H1 (cell line): Measurements from ENCODE around the gene ADCY6. TPM values are rescaled to one million over a fixed set of nuclear protein-coding genes. Genes with fewer than 3 reads are reported as not detected.

ENCODE experiments used
- CTCF ChIA-PET: fragments of 300-600 bp; sonication (Branson Sonifier 250); formaldehyde crosslinking; loops from one replicate; lab custom pipeline; 2021; ENCODE audit not compliant: partially characterized antibody; lab: Charles Lee
- POLR2A ChIA-PET: fragments of 300-600 bp; sonication (Branson Sonifier 250); formaldehyde crosslinking; loops from one replicate; lab custom pipeline; 2021; ENCODE audit warnings: inconsistent platforms; ENCODE audit not compliant: partially characterized antibody; lab: Charles Lee
- DNase-seq, 2 experiments: peaks; one replicate each; pipeline versions ENCODE4 v3.0.0 to v3.0.0-alpha.2; 2010 to 2022; ENCODE audit warnings: low spot score in 2 of 2, low read depth in 1 of 2, mixed read lengths in 1 of 2
- FAIRE-seq: peaks from 2 replicates; lab custom pipeline; 2011; peaks lifted over from hg19 to GRCh38; lab: Jason Lieb, UNC
- H2AFZ ChIP-seq: 2 replicates; pipeline ENCODE4 v1.8.1; 2012; ENCODE audit warnings: low read length, inconsistent platforms
- H2AK5ac ChIP-seq: 2 replicates; pipeline ENCODE4 v1.6.1; 2013; ENCODE audit warnings: low read depth, low read length
- H2BK120ac ChIP-seq: replicated peaks from 2 replicates; pipeline ENCODE3; 2013; ENCODE audit warnings: low read depth, low read length, inconsistent platforms
- H2BK12ac ChIP-seq: 2 replicates; pipeline ENCODE4 v1.6.1; 2013; ENCODE audit warnings: low read depth, low read length
- H2BK15ac ChIP-seq: 2 replicates; pipeline ENCODE4 v1.6.1; 2013; ENCODE audit warnings: low read length
- H2BK20ac ChIP-seq: 2 replicates; pipeline ENCODE4 v1.6.1; 2013; ENCODE audit warnings: low read length
- H2BK5ac ChIP-seq: 2 replicates; pipeline ENCODE4 v1.6.1; 2013; ENCODE audit warnings: low read depth, low read length
- H3K14ac ChIP-seq: 2 replicates; pipeline ENCODE4 v1.6.1; 2013; ENCODE audit warnings: inconsistent platforms; ENCODE audit not compliant: insufficient read length
- H3K18ac ChIP-seq: 2 replicates; pipeline ENCODE4 v1.6.1; 2013; ENCODE audit warnings: low read length; ENCODE audit errors: extremely low read depth
- H3K23ac ChIP-seq: 2 replicates; pipeline ENCODE4 v1.6.1; 2013; ENCODE audit warnings: inconsistent platforms; ENCODE audit not compliant: insufficient read length
- H3K23me2 ChIP-seq: 2 replicates; pipeline ENCODE4 v1.6.1; 2013; ENCODE audit warnings: low read depth, low read length
- H3K27ac ChIP-seq: 2 replicates; pipeline ENCODE4 v1.6.1; 2011; ENCODE audit warnings: low read depth, low read length, inconsistent platforms
- H3K27me3 ChIP-seq, 4 experiments: replicated peaks in 1 of 4; 1 replicate in 1 of 4; 2 replicates in 3 of 4; pipeline versions ENCODE4 v1.6.1 to v1.8.1; 2011 to 2013; ENCODE audit warnings: low read length in 3 of 4, mild to moderate bottlenecking in 3 of 4, inconsistent platforms in 2 of 4, mixed read lengths in 2 of 4, moderate library complexity in 1 of 4; ENCODE audit not compliant: control insufficient read depth in 3 of 4, insufficient read depth in 3 of 4; ENCODE audit errors: extremely low read depth in 1 of 4
- H3K36me3 ChIP-seq, 4 experiments: 2 replicates each; pipeline versions ENCODE4 v1.6.1 to v1.8.1; 2011 to 2013; ENCODE audit warnings: mild to moderate bottlenecking in 4 of 4, low read length in 3 of 4, moderate library complexity in 2 of 4, control low read depth in 1 of 4, inconsistent platforms in 1 of 4; ENCODE audit not compliant: insufficient read depth in 4 of 4, control insufficient read depth in 2 of 4
- H3K4ac ChIP-seq: replicated peaks from 2 replicates; pipeline ENCODE3; 2013; ENCODE audit warnings: low read length, low read depth, mixed read lengths, inconsistent platforms; ENCODE audit not compliant: insufficient read length
- H3K4me1 ChIP-seq, 4 experiments: replicated peaks in 1 of 4; 1 replicate in 1 of 4; 2 replicates in 3 of 4; pipeline versions ENCODE4 v1.6.1 to v1.8.1; 2011 to 2013; ENCODE audit warnings: low read length in 3 of 4, inconsistent platforms in 2 of 4, mixed read lengths in 1 of 4; ENCODE audit not compliant: insufficient read depth in 4 of 4, control insufficient read depth in 3 of 4
- H3K4me2 ChIP-seq, 2 experiments: 2 replicates each; pipeline versions ENCODE4 v1.6.1 to v1.8.1; 2011 to 2013; ENCODE audit warnings: low read depth in 2 of 2, low read length in 2 of 2, control low read depth in 1 of 2, inconsistent platforms in 1 of 2, mild to moderate bottlenecking in 1 of 2; ENCODE audit not compliant: insufficient read depth in 1 of 2
- H3K4me3 ChIP-seq, 4 experiments: fragments of 200-600, 300-600 bp in 1 of 4; sonication (generic), shearing (Covaris generic), sonication (Bioruptor Twin) in 1 of 4; 2 replicates each; pipeline versions ENCODE4 v1.5.1 to v1.8.1; 2011 to 2016; ENCODE audit warnings: low read length in 4 of 4, low read depth in 3 of 4, control low read depth in 2 of 4, inconsistent platforms in 2 of 4, mild to moderate bottlenecking in 2 of 4, mixed read lengths in 1 of 4, moderate library complexity in 1 of 4; ENCODE audit not compliant: insufficient read depth in 2 of 4; ENCODE audit errors: extremely low read depth in 1 of 4
- H3K56ac ChIP-seq: replicated peaks from 2 replicates; pipeline ENCODE3; 2013; ENCODE audit warnings: low read depth, mild to moderate bottlenecking, mixed read lengths, low read length, inconsistent platforms; ENCODE audit not compliant: insufficient read length
- H3K79me1 ChIP-seq: 2 replicates; pipeline ENCODE4 v1.6.1; 2013; ENCODE audit warnings: low read depth, low read length, control low read depth
- H3K79me2 ChIP-seq, 2 experiments: 2 replicates each; pipeline versions ENCODE4 v1.6.1 to v1.8.1; 2012 to 2013; ENCODE audit warnings: low read length in 2 of 2, mild to moderate bottlenecking in 2 of 2, inconsistent platforms in 1 of 2; ENCODE audit not compliant: insufficient read depth in 2 of 2, control insufficient read depth in 1 of 2
- H3K9ac ChIP-seq, 4 experiments: replicated peaks in 1 of 4; 1 replicate in 1 of 4; 2 replicates in 3 of 4; pipeline versions ENCODE4 v1.6.1 to v1.8.1; 2011 to 2013; ENCODE audit warnings: low read depth in 3 of 4, low read length in 3 of 4, control low read depth in 2 of 4, mild to moderate bottlenecking in 2 of 4, moderate library complexity in 2 of 4, inconsistent platforms in 1 of 4; ENCODE audit errors: extremely low read depth in 1 of 4
- H3K9me3 ChIP-seq, 2 experiments: 2 replicates each; pipeline versions ENCODE4 v1.6.1 to v1.8.1; 2012 to 2013; ENCODE audit warnings: mild to moderate bottlenecking in 2 of 2, moderate library complexity in 2 of 2, control low read depth in 1 of 2, inconsistent platforms in 1 of 2, low read depth in 1 of 2, low read length in 1 of 2, mixed read lengths in 1 of 2; ENCODE audit not compliant: insufficient read depth in 2 of 2
- H4K20me1 ChIP-seq, 2 experiments: replicated peaks in 1 of 2; 2 replicates each; pipeline versions ENCODE3 to v1.8.1; 2011 to 2013; ENCODE audit warnings: inconsistent platforms in 2 of 2, low read length in 2 of 2, mild to moderate bottlenecking in 1 of 2; ENCODE audit not compliant: insufficient read depth in 2 of 2, control insufficient read depth in 1 of 2
- H4K5ac ChIP-seq: 2 replicates; pipeline ENCODE4 v1.6.1; 2013; ENCODE audit warnings: low read length, low read depth, mixed read lengths, inconsistent platforms; ENCODE audit not compliant: insufficient read length
- H4K8ac ChIP-seq: 2 replicates; pipeline ENCODE4 v1.8.0; 2013; ENCODE audit warnings: mild to moderate bottlenecking, moderate library complexity, low read length, inconsistent platforms; ENCODE audit not compliant: insufficient read depth; ENCODE audit errors: extremely low read depth
- H4K91ac ChIP-seq: replicated peaks from 2 replicates; pipeline ENCODE3; 2013; ENCODE audit warnings: low read length, mixed read lengths, inconsistent platforms; ENCODE audit not compliant: insufficient read length
- CBX5 ChIP-seq: fragments of 300-800, 300-1000 bp; sonication (generic); IDR thresholded peaks from 2 replicates; pipeline ENCODE4 v1.7.1; 2016; ENCODE audit warnings: antibody characterized with exemption, low read length, low read depth
- WGBS, 2 experiments: shearing (Covaris generic) in 1 of 2; methylation state at CpG; one replicate each; pipeline versions ENCODE4 v1.1.6 to v1.1.7; 2013 to 2015; ENCODE audit warnings: low lambda C conversion rate in 2 of 2, mixed read lengths in 2 of 2, inconsistent platforms in 1 of 2, low coverage in 1 of 2, missing lambda C conversion rate in 1 of 2; ENCODE audit not compliant: insufficient replicate concordance in 2 of 2, insufficient coverage in 1 of 2, insufficient read length in 1 of 2; ENCODE audit errors: extremely low coverage in 1 of 2, missing lambda C conversion rate in 1 of 2; 5-methylcytosine and 5-hydroxymethylcytosine counted together
- polyA plus RNA-seq, 7 experiments: library from polyadenylated mRNA; depleted of rRNA in 3 of 7; stranded (reverse) in 5 of 7; unstranded in 2 of 7; fragments of >200 nt in 5 of 7; fragments of 200-250 nt in 2 of 7; gene quantifications; 1 replicate in 5 of 7; 2 replicates in 1 of 7; 4 replicates in 1 of 7; pipeline versions ENCODE4 v1.2.1 to v1.2.3, GENCODE V29; 2011 to 2013; ENCODE audit warnings: missing spikeins in 2 of 7, mixed read lengths in 2 of 7
- total RNA-seq: library from RNA; stranded (reverse); fragmentation: NEBNext Ultra II Directional; extraction: Animal tissue kit (Norgen Biotek cat#: 25700); gene quantifications from 2 replicates; pipeline ENCODE4 v1.2.1, GENCODE V29; 2021

The ADCY6 gene
- total and polyA plus RNA-seq, 2 of the 8 experiments (the other 6 are each of a cell fraction or from before 2014, with no cell fraction given) = 11.7 to 17.5 TPM

DNA sequence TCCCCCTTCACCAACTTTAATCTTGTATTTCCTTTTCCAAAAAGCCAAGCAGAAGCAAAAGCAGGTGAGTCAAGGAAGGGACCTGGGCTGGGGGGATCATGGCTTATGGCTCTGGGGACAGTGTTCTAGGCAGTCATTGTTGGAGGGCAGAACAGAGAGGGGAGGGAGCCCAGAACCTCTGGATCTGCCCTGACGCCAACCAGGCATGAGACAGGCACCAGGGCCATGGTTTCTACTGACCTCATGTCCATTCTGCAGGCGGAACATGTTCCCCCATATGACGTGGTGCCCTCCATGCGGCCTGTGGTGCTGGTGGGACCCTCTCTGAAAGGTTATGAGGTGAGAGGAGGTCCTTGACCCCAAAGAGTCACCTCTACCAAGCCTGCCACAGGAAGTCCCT lies 36.0 kb upstream of the ADCY6 start:
- Histone ChIP-seq H3K4ac (no peak overlapping the region), H3K79me1 (no peaks in the 10 kb centered on the region), H3K4me2 (no peak overlapping the region), H2BK20ac (no peak overlapping the region), H3K23me2 (peaks cover 3% of the 10 kb centered on the region; the same call in 1 of the 2 replicates), H3K18ac (no peak overlapping the region), H2AFZ (no peak overlapping the region), H3K79me2 (no peaks in the 10 kb centered on the region), H4K5ac (no peak overlapping the region), H3K56ac (no peak overlapping the region), H3K9ac (no peak overlapping the region), H2BK15ac (no peak overlapping the region), H3K9me3 (no peaks in the 10 kb centered on the region), H3K23ac (no peak overlapping the region), H4K91ac (no peak overlapping the region), H3K4me1 (peaks cover 0 to 8% (median under 1%) of the 10 kb centered on the region in 4 experiments; a peak in 1 of 7 replicates), H3K27me3 (peaks cover 0 to 7% (median 3%) of the 10 kb centered on the region in 4 experiments; a peak in 3 of 7 replicates), H2BK5ac (no peak overlapping the region), H3K36me3 (peaks cover 9 to 25% (median 18%) of the 10 kb centered on the region in 4 experiments; a peak in 7 of 8 replicates), H4K8ac (no peak overlapping the region), H2AK5ac (no peak overlapping the region), H3K4me3 (no peak overlapping the region), H2BK12ac (no peak overlapping the region), H3K27ac (no peak overlapping the region), H4K20me1 (peaks cover 5 to 9% of the 10 kb centered on the region in 2 experiments), H3K14ac (no peak overlapping the region), H2BK120ac (no peak overlapping the region)
- no peak for FAIRE-seq
- ChIA-PET CTCF (interaction anchor here (0.6 to 10.1 kb wide), 2 partner anchors 9 to 64 kb away, joined by 3 to 121 read pairs; partner anchors contain the start of gene CACNB3), POLR2A (interaction anchor here (1.7 to 7.6 kb wide), 2 partner anchors 14 to 40 kb away, joined by 5 to 47 read pairs; partner anchors contain the start of gene RND1)
- no peak for DNase-seq
- no peak for TF ChIP-seq CBX5
- 88% methylated on average over 4 of the region's 4 CpGs; no CpG with 5 or more reads in 1 of the 2 experiments for WGBS, 2 experiments
